GM12892 (cell line): Measurements from ENCODE around the gene USP48.

ENCODE experiments used
- POLR2A ChIP-seq: IDR thresholded peaks from 2 replicates; pipeline ENCODE4 v1.6.1; 2011; ENCODE audit warnings: low read depth, low read length, control low read depth
- POLR2AphosphoS5 ChIP-seq: IDR thresholded peaks from 2 replicates; pipeline ENCODE4 v1.6.1; 2011; ENCODE audit warnings: low read depth, low read length, control low read depth

DNA sequence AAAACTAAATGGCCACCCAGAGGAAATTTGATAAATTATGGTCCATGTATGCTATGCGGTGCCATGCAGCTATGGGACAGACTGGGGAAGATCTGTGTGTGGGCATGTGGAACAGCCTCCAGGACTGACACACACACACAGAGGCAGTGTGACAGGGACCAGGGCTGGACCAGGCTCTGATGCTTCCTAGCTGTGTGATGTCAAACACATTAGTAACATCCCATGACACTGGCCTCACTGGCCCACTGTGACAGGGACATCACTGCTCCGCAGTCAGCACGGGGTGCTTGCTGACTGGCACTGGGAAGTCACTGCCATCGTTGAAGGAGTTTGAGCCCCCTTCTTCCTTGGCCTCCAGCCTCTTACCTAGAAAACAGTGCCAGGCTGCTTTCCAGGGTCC lies 127.7 kb downstream of the USP48 start:
- TF ChIP-seq POLR2AphosphoS5 (no peak), POLR2A (no peak)
